Kidney glomerular epithelial cell (primary cell): ENCODE data around the gene KIAA0825.
A peak's percentile ranks its signal among the peaks of the same experiment; 100 is the strongest.

Experiments
- DNase-seq: peaks from one replicate; lab custom pipeline; 2025; lab: John Stamatoyannopoulos, UW

KIAA0825 gene

DNA sequence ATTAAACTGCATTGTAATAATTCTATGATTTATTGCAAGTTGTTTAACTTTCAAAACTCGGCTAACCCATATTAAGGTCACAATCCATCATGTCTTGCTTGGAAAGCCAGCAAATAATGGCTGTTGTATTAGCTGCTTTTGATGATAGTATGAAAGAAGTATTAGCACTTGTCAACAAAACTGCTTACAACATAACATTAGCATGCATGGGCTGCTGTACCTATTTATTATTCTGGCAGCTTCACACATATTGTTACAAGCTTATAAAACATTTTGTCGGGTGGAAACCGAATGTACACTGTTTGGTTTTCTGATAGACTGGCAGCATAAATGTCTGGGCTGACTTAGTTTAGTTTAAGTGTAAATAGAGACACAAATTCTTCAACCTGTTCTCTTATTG lies 378.3 kb downstream of the KIAA0825 start:
- no peak for DNase-seq

DNA sequence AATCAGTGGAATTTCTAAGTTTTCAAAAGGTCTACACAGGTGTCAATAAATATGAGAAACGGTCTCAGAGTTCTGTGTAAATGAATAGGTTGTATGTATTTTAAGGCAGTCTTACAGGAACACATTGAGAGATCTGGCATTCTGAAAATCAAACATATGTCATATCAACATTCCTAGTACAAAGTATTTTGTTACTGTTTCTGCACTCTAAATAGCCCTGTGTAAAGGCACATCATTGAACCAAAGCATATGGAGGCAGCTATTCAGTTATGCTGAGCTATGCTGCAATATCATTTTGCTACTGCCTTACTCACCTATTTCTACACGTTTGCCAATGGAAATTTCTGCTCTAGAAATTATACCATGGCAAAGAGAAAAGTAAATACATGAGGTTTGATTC lies 379.1 kb downstream of the KIAA0825 start:
- no peak for DNase-seq

DNA sequence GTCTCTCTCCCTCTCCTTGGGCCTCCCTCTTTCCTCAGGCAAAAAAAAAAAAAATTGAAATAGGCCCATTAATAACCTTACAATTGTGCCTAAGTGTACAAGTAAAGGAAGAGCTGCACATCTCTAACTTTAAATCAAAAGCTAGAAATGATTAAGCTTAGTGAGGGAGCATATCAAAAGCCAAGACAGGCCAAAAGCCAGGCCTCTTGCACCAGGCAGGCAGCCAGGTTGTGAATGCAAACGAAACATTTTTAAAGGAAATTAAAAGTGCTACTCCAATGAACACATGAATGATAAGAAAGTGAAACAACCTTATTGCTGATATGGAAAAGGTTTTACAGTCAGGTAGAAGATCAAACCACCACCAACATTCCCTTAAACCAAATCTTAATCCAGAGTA lies 383.4 kb downstream of the KIAA0825 start:
- DNase-seq = no peak

DNA sequence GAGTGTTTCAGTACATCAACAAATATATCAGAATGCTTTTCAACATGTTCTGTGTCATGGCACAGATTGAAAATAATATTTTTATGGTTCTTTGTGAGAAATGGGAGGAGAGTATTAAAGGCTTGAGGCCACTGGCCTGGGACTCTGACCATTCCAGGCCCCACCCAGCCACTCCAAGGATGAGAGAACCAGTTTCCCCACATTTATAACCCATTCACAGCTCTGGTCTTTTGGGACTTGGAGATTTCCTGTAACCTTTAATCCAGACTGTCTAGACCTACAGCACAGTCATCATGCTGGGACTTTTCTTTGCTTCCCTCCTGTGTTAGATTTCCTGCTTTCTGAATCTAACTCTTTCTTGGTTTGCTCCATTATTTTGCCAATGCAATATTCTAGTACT lies 389.6 kb downstream of the KIAA0825 start:
- no peak for DNase-seq

- DNase-seq = no peak
Measured at GRCh38 chr5:94223235-94223634, 395.2 kb downstream of the KIAA0825 start.

GRCh38 chr5:94218374-94218773 lies 400.0 kb downstream of the KIAA0825 start:
- DNase-seq = peak; percentile 97

GRCh38 chr5:94217745-94218144 lies 400.7 kb downstream of the KIAA0825 start:
- DNase-seq = no peak

DNA sequence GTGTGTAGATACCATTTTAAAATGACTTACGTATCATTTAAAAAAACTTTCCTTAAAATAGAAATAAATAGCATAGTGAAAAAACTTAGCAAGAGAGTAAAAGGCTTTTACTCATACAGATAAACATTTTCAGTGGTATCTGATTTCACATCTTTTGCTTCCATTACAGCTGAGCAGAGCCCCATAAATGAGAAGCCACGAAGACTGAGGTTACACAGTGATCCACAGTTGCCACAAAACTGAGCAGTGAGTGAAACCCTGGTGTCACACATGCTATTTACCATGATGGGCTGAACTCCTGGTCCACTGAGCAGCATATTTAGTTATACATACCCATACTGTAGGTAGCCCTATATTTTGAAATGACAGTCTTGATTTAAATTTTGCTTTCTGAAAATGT lies 401.2 kb downstream of the KIAA0825 start:
- DNase-seq = no peak

- DNase-seq = no peak
Measured at GRCh38 chr5:94212476-94212875, 405.9 kb downstream of the KIAA0825 start.

- peak; percentile 14 for DNase-seq
Measured at GRCh38 chr5:94209774-94210355, 408.5 kb downstream of the KIAA0825 start.

DNA sequence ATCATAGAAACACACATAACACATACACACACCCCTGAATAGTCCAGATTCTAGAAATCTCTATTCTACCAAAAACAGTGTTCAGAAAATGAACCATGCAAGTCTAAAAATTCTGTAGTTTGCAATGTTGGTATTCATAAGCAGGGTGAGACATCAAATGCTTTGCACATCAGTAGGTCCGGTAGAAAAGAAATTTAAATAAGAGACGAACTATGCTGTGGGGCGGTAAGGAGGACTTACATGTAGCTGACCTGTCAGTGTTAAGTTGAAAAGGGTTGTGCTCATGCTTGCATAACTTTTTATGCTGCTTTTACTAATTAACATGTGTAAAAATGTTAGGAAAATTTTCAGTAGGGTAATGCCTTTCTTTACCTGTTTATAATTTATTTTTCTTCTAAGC lies 409.1 kb downstream of the KIAA0825 start:
- no peak for DNase-seq

GRCh38 chr5:94199566-94199965 lies 418.8 kb downstream of the KIAA0825 start:
- DNase-seq = no peak

GRCh38 chr5:94197970-94198369 lies 420.4 kb downstream of the KIAA0825 start:
- DNase-seq = no peak

- DNase-seq = no peak
Measured at GRCh38 chr5:94196953-94197352, 421.5 kb downstream of the KIAA0825 start.

DNA sequence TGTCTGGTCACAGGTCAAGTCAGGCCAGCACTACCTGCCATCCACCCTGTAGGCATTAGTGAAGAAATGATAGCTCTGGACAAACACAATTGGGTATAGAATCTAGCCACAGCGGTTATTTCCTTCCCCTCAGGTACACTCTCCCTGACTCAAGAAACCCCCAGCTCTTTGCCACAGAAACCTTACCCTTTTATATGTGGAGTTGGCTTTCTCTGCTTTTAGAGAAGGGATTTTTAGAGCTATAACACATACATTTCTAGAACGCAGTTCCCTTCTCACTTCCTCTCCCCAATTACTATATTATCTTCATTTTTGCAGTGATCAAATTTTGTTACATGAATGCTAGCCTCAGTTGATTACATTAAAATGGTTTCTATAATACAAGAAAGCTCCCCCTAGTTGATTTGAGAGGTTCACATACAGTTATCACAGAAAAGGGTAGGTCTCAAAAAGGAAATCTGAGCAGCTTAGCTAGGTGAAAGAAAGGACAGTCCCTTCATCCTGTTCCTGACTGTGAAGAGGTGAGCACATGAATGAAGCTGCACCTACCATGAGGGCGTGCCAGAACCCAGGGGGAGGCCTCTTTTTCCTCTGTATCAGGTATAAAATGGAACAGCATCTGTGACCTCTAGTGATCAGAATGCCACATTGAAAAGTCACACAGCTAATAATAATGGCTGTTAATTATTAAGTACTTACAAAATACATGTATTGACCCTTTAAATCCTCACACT lies 425.6 kb downstream of the KIAA0825 start:
- DNase-seq = no peak

DNA sequence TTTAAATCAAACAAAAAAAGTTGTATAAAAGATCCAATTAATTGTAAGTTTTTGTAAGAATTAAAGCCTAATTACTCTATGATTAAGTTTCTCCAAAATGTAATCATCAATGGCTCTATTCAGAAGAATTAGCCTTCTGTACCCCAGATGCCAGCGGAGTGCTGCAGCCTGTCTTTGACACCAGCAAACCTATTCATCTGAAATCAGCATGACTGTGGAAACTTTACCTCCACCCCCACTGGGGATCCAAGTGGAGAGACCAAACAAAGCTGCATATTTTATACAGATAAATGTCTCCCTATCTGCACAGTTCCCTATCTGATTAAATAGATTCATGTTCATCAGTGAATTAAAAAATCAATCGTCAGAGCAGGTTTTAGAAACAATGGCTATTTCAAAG lies 426.8 kb downstream of the KIAA0825 start:
- no peak for DNase-seq

DNA sequence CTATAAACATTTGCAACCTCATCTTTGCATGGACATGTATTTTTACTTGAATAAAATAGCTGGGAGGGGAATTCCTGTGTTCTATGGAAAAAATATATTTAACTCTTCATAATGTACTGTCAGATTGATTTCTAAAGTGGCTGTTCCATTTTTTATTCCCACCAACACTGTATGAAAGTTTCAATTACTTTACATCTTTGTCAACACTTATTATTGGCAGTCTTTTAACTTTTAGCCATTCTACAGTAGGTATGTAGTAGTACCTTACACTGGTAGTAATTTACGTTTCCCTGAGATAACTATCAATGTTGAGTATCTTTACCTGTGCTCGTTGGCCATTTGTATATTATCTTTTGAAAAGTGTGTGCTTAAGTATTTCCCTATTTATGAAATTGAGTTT lies 429.7 kb downstream of the KIAA0825 start:
- no peak for DNase-seq

- DNase-seq = no peak
Measured at GRCh38 chr5:94184870-94185269, 433.5 kb downstream of the KIAA0825 start.

DNA sequence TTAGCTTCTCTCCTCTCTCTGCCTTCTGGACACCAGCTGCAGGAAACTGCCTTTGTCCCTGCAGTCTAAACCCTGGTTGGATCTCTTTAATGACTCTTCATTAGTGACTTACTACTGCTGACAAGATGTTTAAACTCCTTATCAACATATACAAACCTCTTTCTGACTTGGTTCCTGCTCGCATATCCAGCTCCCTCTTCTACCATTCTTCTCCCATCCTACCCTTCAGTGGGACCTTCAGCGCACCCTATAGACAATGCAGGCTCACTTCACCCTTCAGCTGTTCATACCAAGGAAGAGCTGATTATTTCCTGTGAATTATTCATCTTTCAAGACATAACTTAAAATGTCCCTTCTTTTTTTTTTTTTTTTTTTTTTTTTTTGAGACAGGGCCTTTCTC lies 436.5 kb downstream of the KIAA0825 start:
- no peak for DNase-seq

GRCh38 chr5:94180761-94181160 lies 437.6 kb downstream of the KIAA0825 start:
- no peak for DNase-seq

DNA sequence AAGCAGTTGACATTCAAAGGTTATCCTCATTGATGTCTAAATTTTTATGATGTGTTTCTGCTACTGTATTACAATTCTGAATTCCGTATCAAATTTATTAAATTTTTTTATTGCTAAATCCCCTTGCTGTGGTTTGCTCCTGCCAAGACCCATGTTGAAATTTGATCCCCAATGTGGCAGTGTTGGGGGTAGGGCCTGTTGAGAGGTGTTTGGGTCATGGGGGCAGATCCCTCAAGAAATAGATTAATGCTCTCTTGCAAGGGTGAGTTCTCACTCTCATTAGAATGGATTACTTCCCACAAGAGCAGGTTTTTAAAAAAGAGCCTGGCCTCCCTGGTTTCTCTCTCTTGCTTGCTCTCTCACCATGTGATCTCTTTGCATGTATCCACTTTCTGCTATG lies 442.5 kb downstream of the KIAA0825 start:
- no peak for DNase-seq

- peak; percentile 62 for DNase-seq
Measured at GRCh38 chr5:94174748-94175411, 443.5 kb downstream of the KIAA0825 start.

DNA sequence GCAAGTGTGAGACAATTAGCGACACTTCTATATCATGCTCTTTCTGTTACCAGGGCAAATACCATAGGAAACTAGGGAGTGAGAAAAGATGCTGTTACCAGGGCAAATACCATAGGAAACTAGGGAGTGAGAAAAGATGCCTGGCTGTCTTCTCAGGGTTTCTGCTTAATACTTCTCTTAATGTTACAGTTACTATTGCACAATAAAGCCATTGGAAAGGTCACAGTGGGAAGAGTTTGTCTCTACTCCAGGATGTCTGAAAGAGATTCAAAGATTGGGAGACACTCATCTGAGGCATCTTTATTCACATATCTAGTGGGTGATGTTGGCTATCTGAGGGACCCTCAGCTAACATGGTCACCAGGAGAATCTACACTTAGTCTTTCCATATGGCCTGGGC lies 445.3 kb downstream of the KIAA0825 start:
- no peak for DNase-seq
